Ectodermal cell (in vitro differentiated cells): ENCODE results near the gene DTNA.

Experiments used
- H3K27ac ChIP-seq: 2 replicates; pipeline ENCODE4 v1.7.0; 2013; ENCODE audit warnings: mild to moderate bottlenecking, low read depth, low read length; ENCODE audit not compliant: insufficient read depth, poor library complexity, severe bottlenecking
- H3K27me3 ChIP-seq: 2 replicates; pipeline ENCODE4 v1.7.0; 2013; ENCODE audit warnings: mild to moderate bottlenecking, low read length; ENCODE audit not compliant: insufficient read depth, control insufficient read depth, poor library complexity, severe bottlenecking
- H3K36me3 ChIP-seq: one replicate; pipeline ENCODE4 v1.7.0; 2013; ENCODE audit warnings: low read length; ENCODE audit not compliant: control insufficient read depth, insufficient read depth
- H3K4me1 ChIP-seq: one replicate; pipeline ENCODE4 v1.7.0; 2013; ENCODE audit warnings: low read length; ENCODE audit not compliant: control insufficient read depth, insufficient read depth
- H3K4me3 ChIP-seq: 2 replicates; pipeline ENCODE4 v1.7.0; 2013; ENCODE audit warnings: low read depth, low read length, control low read depth; ENCODE audit not compliant: insufficient read depth
- H3K9me3 ChIP-seq: 2 replicates; pipeline ENCODE4 v1.7.0; 2013; ENCODE audit warnings: mild to moderate bottlenecking, low read length, moderate library complexity; ENCODE audit not compliant: control insufficient read depth
- WGBS, 2 experiments: methylation state at CpG; one replicate each; pipeline ENCODE4 v1.1.7; 2013; ENCODE audit warnings: missing lambda C conversion rate in 2 of 2; 5-methylcytosine and 5-hydroxymethylcytosine counted together

Gene DTNA

GRCh38 chr18:34844072-34844471 is 134.0 kb downstream of the DTNA start:
- H3K4me1 ChIP-seq, result peaks cover 7% of the 10 kb centered on the region
- H3K36me3 ChIP-seq, result no peaks in the 10 kb centered on the region
- no peak overlapping the region for H3K4me3 ChIP-seq
- WGBS, 2 experiments, result 78 to 88% methylated on average over 1 of the region's 1 CpG
- no peak overlapping the region for H3K27ac ChIP-seq
- no peaks in the 10 kb centered on the region for H3K9me3 ChIP-seq
- no peaks in the 10 kb centered on the region for H3K27me3 ChIP-seq

GRCh38 chr18:34844732-34845459 is 134.8 kb downstream of the DTNA start:
- Histone ChIP-seq H3K9me3 (no peaks in the 10 kb centered on the region), H3K27ac (no peak overlapping the region), H3K4me3 (no peak overlapping the region), H3K4me1 (peaks cover 7% of the 10 kb centered on the region), H3K27me3 (no peaks in the 10 kb centered on the region), H3K36me3 (no peaks in the 10 kb centered on the region)
- WGBS, 2 experiments, result 95% methylated on average over 5 of the region's 5 CpGs

- no peak overlapping the region for H3K4me3 ChIP-seq
- no peaks in the 10 kb centered on the region for H3K36me3 ChIP-seq
- no peaks in the 10 kb centered on the region for H3K4me1 ChIP-seq
- no peaks in the 10 kb centered on the region for H3K9me3 ChIP-seq
- no peaks in the 10 kb centered on the region for H3K27me3 ChIP-seq
- H3K27ac ChIP-seq, result no peak overlapping the region
These were observed 137.3 kb downstream of the DTNA start for GRCh38 chr18:34847408-34847807.

- Histone ChIP-seq H3K27me3 (no peaks in the 10 kb centered on the region), H3K4me1 (no peaks in the 10 kb centered on the region), H3K36me3 (no peaks in the 10 kb centered on the region), H3K27ac (no peak overlapping the region), H3K4me3 (no peak overlapping the region), H3K9me3 (no peaks in the 10 kb centered on the region)
- 91 to 95% methylated on average over 5 of the region's 5 CpGs for WGBS, 2 experiments
These were observed 138.1 kb downstream of the DTNA start for GRCh38 chr18:34848156-34848555.

- H3K27ac ChIP-seq, result no peak overlapping the region
- 73 to 77% methylated on average over 3 of the region's 3 CpGs for WGBS, 2 experiments
- H3K36me3 ChIP-seq, result no peaks in the 10 kb centered on the region
These were observed 138.6 kb downstream of the DTNA start for GRCh38 chr18:34848695-34849094.

GRCh38 chr18:34857320-34857719 is 147.2 kb downstream of the DTNA start:
- H3K9me3 ChIP-seq, result no peaks in the 10 kb centered on the region
- WGBS, 2 experiments, result 93 to 96% methylated on average over 3 of the region's 3 CpGs
- no peaks in the 10 kb centered on the region for H3K36me3 ChIP-seq
- H3K27ac ChIP-seq, result no peak overlapping the region
- no peaks in the 10 kb centered on the region for H3K27me3 ChIP-seq
- no peak overlapping the region for H3K4me3 ChIP-seq
- H3K4me1 ChIP-seq, result no peaks in the 10 kb centered on the region

More at GRCh38 chr18:34848695-34849094, 138.6 kb downstream of the DTNA start:
- Histone ChIP-seq H3K4me1 (no peaks in the 10 kb centered on the region), H3K27me3 (no peaks in the 10 kb centered on the region), H3K4me3 (no peak overlapping the region), H3K9me3 (no peaks in the 10 kb centered on the region)

- no peak overlapping the region for H3K27ac ChIP-seq
- WGBS, 2 experiments, result 95 to 97% methylated on average over 5 of the region's 5 CpGs
These were observed 148.1 kb downstream of the DTNA start for GRCh38 chr18:34858188-34858587.

GRCh38 chr18:34859496-34859895 is 149.4 kb downstream of the DTNA start:
- 89 to 95% methylated on average over 7 of the region's 7 CpGs for WGBS, 2 experiments
- H3K27ac ChIP-seq, result no peak overlapping the region
- no peak overlapping the region for H3K4me3 ChIP-seq
- no peaks in the 10 kb centered on the region for H3K9me3 ChIP-seq
- H3K36me3 ChIP-seq, result no peaks in the 10 kb centered on the region
- H3K27me3 ChIP-seq, result no peaks in the 10 kb centered on the region
- no peaks in the 10 kb centered on the region for H3K4me1 ChIP-seq

More at GRCh38 chr18:34858188-34858587, 148.1 kb downstream of the DTNA start:
- Histone ChIP-seq H3K4me1 (no peaks in the 10 kb centered on the region), H3K27me3 (no peaks in the 10 kb centered on the region), H3K4me3 (no peak overlapping the region), H3K36me3 (no peaks in the 10 kb centered on the region), H3K9me3 (no peaks in the 10 kb centered on the region)

GRCh38 chr18:34862561-34862960 is 152.5 kb downstream of the DTNA start:
- Histone ChIP-seq H3K9me3 (no peaks in the 10 kb centered on the region), H3K4me1 (no peaks in the 10 kb centered on the region), H3K27me3 (no peaks in the 10 kb centered on the region), H3K27ac (no peak overlapping the region), H3K36me3 (no peaks in the 10 kb centered on the region), H3K4me3 (no peak overlapping the region)
- WGBS, 2 experiments, result 93 to 98% methylated on average over 2 to 3 of the region's 3 CpGs

GRCh38 chr18:34863702-34864101 is 153.6 kb downstream of the DTNA start:
- Histone ChIP-seq H3K9me3 (no peaks in the 10 kb centered on the region), H3K27me3 (no peaks in the 10 kb centered on the region), H3K4me1 (no peaks in the 10 kb centered on the region), H3K27ac (no peak overlapping the region), H3K36me3 (no peaks in the 10 kb centered on the region), H3K4me3 (no peak overlapping the region)
- 88 to 91% methylated on average over 3 of the region's 3 CpGs for WGBS, 2 experiments
